WERI-Rb-1 (cell line): ENCODE results near the gene ZNF821.

Source experiments
- DNase-seq: peaks from one replicate; pipeline ENCODE4 v3.0.0-alpha.2; 2020
- H3K27ac ChIP-seq: fragments of 250-450 bp; sonication (Bioruptor Pico); 2 replicates; pipeline ENCODE4 v1.5.1; 2020; ENCODE audit warnings: mild to moderate bottlenecking, moderate library complexity
- H3K27me3 ChIP-seq: fragments of 250-450 bp; sonication (Bioruptor Pico); 2 replicates; pipeline ENCODE4 v1.5.1; 2021; ENCODE audit warnings: mild to moderate bottlenecking, low read depth, moderate library complexity; ENCODE audit not compliant: insufficient read depth, severe bottlenecking
- H3K36me3 ChIP-seq: fragments of 250-450 bp; sonication (Bioruptor Pico); 2 replicates; pipeline ENCODE4 v1.5.1; 2020; ENCODE audit warnings: mild to moderate bottlenecking, moderate library complexity
- H3K4me3 ChIP-seq: 2 replicates; pipeline ENCODE4 v1.5.1; 2011; ENCODE audit warnings: low read depth, mild to moderate bottlenecking, control low read depth, low read length
- H3K9me3 ChIP-seq: fragments of 250-450 bp; sonication (Bioruptor Pico); 2 replicates; pipeline ENCODE4 v1.5.1; 2021; ENCODE audit warnings: mild to moderate bottlenecking, moderate library complexity; ENCODE audit not compliant: severe bottlenecking
- CTCF ChIP-seq: IDR thresholded peaks from 2 replicates; pipeline ENCODE4 v1.5.1; 2011; ENCODE audit warnings: low read depth, mild to moderate bottlenecking, control low read depth, inconsistent platforms, low read length

Gene ZNF821

GRCh38 chr16:71929048-71929447, 45.1 kb upstream of the ZNF821 start:
- Histone ChIP-seq H3K27me3 (no peaks in the 10 kb centered on the region), H3K9me3 (no peaks in the 10 kb centered on the region), H3K36me3 (peaks cover 68% of the 10 kb centered on the region), H3K4me3 (no peak overlapping the region), H3K27ac (no peak overlapping the region; the same call in 1 of the 2 replicates)
- DNase-seq = no peak
- no peak for TF ChIP-seq CTCF

GRCh38 chr16:71927787-71928186, 43.8 kb upstream of the ZNF821 start:
- no peak overlapping the region for H3K4me3 ChIP-seq
- no peak for DNase-seq
- H3K9me3 ChIP-seq = no peaks in the 10 kb centered on the region
- no peaks in the 10 kb centered on the region for H3K27me3 ChIP-seq
- no peak for TF ChIP-seq CTCF
- peaks cover 81% of the 10 kb centered on the region for H3K36me3 ChIP-seq
- no peak overlapping the region for H3K27ac ChIP-seq

- H3K27me3 ChIP-seq = no peaks in the 10 kb centered on the region
- no peak for DNase-seq
- no peak overlapping the region for H3K27ac ChIP-seq
- peaks cover 85% of the 10 kb centered on the region for H3K36me3 ChIP-seq
- TF ChIP-seq CTCF = no peak
- H3K9me3 ChIP-seq = no peaks in the 10 kb centered on the region
- H3K4me3 ChIP-seq = no peak overlapping the region
These were observed 43.4 kb upstream of the ZNF821 start for GRCh38 chr16:71927383-71927782.

GRCh38 chr16:71924710-71925109, 40.7 kb upstream of the ZNF821 start:
- TF ChIP-seq CTCF = no peak
- Histone ChIP-seq H3K36me3 (peaks cover 93% of the 10 kb centered on the region), H3K4me3 (no peak overlapping the region)

GRCh38 chr16:71923941-71924690, 40.1 kb upstream of the ZNF821 start:
- no peak for DNase-seq
- H3K36me3 ChIP-seq = peaks cover 93% of the 10 kb centered on the region
- no peak for TF ChIP-seq CTCF

More at GRCh38 chr16:71924710-71925109, 40.7 kb upstream of the ZNF821 start:
- no peak overlapping the region for H3K27ac ChIP-seq
- DNase-seq = no peak
- no peaks in the 10 kb centered on the region for H3K9me3 ChIP-seq
- H3K27me3 ChIP-seq = no peaks in the 10 kb centered on the region

GRCh38 chr16:71920658-71921057, 36.7 kb upstream of the ZNF821 start:
- no peak for DNase-seq
- Histone ChIP-seq H3K27me3 (no peaks in the 10 kb centered on the region), H3K9me3 (no peaks in the 10 kb centered on the region), H3K4me3 (no peak overlapping the region), H3K27ac (no peak overlapping the region), H3K36me3 (peaks cover 95% of the 10 kb centered on the region)
- no peak for TF ChIP-seq CTCF

More at GRCh38 chr16:71923941-71924690, 40.1 kb upstream of the ZNF821 start:
- no peak overlapping the region for H3K4me3 ChIP-seq
- no peaks in the 10 kb centered on the region for H3K27me3 ChIP-seq
- H3K27ac ChIP-seq = no peak overlapping the region
- no peaks in the 10 kb centered on the region for H3K9me3 ChIP-seq
